ENCODE data around the gene MORF4L1.
"Not testable (repeated sequence)": the region's sequence is repeated elsewhere in the genome, so short reads cannot be mapped to it uniquely, and the experiment has no call there.

Gene MORF4L1

DNA sequence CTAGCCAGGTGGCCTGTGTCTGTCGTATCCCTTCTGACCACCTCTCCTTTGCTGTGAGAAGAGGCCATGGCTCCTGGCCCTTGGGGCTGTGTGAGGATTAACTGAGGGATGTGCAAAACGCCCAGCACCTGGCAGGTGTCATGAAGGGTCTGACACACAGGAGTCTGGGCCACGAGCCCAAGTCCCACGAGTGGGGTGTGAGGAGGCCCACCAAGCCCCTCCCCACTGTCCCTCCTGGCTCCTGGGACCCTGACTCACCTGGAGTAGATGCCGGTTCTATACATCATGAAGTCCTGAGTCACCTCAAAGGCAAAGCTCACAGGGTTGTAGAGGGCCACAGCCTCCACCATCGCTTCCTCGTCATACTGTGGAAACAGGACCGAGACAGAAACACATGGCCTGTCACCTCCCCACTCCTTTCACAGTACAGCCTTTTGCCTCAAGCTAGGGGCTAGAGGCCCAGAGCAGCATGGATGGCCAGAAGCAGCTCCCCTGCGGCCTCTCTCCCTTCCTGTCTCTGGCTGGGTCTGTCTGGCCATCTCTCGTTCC is 52.5 kb downstream of the MORF4L1 start:
- DNase-seq = no peak

DNA sequence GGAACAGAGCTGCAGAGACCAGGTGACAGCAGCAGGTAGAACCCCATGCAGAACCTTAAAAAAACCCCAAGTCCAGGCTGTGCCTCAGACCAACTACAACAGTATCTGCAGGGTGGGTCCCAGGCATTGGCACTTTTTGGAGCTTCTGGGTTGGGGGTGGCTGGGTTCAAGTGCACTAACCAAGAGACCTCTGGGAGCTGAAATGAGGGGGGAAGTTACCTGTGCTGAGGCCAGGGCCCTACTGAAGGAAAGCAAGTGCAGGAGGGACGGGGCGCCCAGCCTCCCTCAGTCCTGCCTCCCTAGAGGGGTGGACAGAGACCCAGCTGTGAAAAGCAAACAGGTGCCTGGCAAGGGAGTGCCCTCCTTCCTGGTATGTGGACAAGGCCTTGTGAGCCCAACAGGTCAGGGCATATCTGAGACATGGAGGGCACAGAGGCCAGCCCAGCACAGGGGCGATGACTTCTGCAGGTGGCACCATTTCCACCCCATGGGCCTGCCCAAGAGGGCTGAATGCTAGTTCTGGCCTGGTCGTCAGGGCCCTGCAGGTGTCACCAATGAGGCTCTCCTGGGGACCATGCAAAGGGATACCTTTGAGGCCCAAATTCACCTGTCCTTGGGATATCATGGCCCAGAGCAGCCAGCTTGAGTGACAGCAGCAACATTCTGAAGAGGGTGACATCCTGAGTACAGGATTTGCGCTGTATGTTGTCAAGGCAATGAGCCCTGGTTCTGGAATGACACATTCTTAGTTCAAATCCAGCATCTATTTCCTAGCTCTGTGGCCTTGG is 53.5 kb downstream of the MORF4L1 start:
- no peak for DNase-seq

DNA sequence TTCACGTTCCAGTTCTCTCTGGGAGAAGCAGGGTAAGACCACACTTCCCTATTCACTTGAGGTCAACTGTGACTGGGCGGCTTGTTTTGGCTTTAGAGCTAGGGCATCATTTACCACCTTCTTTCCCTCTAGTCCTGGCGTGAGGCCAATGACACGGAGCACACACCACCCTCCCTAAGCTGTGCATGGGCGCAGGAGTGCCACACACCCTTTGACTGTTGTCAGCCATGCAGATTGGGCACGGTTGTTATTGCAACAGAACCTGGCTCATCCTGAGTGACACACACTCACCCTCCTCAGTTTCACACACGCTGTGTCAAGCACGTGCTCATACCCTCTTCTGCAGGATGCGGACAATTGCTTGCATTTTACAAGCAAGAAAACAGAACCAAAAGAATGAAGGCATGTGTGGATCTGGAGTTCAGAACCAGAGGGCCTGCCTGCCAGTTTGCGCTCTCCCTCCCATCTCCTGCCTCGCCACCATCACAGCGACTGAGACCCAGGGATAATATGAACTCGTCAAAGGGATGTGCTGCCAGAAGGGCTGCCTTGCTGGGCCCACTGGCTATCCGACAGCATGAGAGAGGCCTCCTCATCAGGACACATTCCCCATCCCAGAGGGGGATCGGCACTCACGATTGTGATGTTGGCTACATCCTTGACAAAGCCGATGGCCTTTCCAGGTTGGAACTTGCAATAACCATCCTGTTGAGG is 54.5 kb downstream of the MORF4L1 start:
- no peak for DNase-seq

DNA sequence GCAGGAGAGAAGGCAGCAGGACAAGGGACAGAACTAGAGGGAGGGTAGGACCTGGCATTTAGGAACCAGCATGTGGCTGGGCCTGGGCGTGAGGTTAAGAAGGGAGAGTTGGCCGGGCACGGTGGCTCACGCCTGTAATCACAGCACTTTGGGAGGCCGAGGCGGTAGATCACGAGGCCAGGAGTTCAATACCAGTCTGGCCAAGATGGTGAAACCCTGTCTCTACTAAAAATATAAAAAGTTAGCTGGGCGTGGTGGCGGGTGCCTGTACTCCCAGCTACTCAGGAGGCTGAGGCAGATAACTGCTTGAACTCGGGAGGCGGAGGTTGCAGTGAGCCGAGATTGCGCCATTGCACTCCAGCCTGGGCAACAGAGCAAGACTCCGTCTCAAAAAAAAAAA is 55.5 kb downstream of the MORF4L1 start:
- not testable (repeated sequence) for DNase-seq

DNA sequence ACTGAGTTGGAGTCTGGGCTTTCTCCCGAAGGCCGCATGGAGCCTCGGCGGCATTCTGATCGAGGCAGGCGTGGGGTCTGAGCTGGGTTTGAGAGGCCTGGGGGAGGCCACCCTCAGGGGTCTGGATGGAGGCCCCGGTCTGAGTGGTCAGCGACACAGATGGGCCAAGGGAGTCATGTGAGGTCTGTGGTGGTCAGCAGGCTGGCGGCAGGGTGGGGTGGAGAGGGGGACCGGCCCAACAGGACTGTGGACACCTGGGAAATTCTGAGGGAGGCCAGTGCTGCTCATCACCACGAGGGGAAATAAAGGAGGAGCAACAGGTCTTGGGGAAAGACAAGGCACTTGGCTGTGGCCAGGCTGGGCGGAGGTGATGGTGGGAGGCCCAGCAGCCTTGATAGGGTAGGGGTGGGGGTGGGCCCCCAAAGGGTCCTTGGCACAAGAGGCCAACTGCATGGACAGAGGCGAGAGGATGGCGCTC is 56.0 kb downstream of the MORF4L1 start:
- no peak for DNase-seq

DNA sequence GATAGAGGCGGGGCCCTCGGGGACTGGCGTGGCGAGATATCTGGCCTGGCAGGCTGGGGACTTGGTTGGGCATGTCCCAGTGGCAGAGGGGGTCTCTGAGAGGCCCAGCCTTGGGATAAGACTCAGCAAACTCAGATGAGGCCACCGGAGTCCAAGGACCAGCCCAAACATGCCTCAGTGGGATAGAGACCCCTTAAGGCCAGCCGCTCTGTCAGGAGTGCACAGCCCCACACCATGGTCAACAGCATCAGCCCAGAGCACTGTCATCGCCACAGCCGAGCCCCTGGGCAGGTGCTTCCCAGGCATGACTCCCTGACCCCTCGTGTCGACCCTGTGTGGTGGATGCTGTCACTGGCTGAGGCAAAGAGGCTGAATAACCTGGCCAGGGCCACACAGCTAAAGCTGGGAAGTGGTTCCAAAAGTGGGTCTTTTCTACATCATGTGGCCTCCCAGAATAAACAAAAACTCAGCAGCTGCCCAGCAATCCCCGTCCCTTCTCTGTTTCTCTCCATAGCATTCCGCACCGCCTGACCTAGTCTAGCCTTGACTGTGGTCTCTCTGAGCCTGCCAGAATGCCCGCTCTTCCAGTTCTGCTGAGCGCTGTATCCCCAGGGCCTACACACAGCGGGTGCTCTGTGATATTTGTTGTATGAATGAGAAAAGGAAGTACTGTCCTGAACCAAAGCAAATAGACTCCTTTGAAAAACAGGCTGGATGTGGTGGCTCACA is 57.0 kb downstream of the MORF4L1 start:
- no peak for DNase-seq

DNA sequence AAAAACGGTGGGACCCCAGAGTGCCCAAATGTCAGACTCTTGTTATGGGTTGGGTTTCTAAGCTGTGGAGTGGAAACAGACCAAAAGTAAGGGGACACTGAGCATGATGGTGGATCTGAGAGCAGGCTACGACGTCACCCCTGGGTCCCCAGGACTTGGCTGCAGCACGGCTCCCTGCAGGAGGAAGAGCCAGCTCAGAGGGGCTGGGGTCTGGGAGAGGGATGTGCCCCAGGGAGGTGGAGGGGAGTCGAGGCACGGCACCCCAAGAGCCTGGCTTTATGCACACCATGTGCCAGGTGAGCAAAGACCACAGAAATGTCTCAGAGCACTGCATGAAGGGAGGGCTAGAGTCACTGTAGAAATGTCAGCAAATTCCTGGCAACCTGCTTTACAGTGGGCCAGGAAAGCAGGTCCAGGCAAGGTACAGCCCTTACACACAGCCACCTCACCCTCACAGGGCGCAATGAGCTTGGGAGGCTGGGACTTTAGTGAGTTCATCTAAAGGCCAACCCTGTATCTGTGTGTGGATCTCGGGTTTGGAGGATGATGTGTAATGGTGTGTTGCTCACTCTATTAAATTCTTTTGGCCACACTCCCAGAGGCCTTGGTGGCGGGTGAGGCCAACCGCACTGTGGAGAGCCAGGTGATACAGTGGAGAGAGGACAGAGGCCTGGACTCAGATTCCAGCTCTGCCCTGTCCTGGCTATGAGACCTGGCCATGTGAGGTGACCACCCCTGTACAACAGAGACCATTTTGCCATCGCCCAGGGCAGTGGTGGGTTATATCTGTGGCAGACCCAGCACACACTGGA is 58.1 kb downstream of the MORF4L1 start:
- DNase-seq = no peak

DNA sequence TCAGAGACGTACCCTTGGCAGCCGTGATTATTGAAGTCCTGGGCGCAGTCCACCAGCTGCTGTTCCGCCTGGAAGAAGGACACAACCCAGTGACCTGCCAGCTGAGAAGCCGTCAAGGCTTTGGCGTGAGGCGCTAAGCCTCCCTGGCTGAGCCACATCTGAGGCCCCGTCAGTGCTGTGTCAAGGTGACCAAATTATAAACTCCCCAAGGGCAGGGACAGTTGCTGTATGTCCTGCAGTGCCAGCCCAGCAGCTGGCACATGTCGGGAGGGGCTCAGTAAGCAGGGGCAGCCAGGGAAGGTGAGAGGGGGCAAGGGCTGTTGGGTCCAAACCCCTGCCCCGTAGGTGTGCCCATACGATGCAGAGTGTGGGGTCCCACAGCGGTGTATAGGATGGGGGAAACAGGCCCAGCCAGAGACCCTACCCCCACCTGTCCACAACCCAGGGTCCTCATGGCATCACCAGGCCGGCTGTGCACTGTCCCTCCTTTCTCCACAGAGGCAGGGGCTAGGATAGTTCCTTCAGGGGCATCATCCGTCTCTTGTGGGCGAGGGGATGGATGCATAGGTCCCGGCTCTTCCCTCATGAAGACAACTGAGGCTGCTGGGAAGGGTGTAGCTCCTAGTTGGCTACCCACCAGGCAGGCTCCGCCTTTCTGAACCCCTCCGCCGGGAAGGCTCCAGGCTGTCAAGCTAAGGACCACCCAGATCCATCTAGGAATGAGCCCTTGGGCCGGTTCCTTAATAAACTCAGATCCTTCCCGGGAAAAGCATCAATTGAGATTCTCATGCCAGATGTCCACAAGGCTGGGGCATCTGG is 59.0 kb downstream of the MORF4L1 start:
- DNase-seq = no peak

DNA sequence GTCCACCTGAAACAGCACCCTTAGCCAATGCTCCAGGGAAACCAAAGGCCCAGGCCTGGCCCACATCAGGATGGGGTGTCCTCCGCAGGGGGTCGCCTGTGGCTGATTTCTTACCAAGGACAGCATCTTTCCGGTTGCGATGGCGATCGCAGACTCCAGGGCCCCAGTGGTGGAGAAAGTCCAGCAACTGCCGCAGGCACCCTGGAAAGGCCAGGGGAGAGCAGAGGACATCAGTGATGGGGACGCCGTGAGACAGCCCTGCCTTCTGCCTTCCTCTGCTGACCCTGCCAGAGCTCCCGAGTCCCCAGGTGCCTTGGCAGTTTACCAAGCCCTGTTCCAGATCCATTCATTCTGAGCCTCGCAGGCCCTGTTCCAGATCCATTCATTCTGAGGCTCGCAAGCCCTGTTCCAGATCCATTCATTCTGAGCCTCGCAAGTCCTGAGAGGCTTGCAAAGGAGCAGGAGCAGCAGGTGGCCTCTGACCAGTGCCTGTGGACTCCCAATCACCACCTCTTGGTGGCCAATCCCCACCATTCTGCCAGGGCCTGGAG is 59.6 kb downstream of the MORF4L1 start:
- no peak for DNase-seq

DNA sequence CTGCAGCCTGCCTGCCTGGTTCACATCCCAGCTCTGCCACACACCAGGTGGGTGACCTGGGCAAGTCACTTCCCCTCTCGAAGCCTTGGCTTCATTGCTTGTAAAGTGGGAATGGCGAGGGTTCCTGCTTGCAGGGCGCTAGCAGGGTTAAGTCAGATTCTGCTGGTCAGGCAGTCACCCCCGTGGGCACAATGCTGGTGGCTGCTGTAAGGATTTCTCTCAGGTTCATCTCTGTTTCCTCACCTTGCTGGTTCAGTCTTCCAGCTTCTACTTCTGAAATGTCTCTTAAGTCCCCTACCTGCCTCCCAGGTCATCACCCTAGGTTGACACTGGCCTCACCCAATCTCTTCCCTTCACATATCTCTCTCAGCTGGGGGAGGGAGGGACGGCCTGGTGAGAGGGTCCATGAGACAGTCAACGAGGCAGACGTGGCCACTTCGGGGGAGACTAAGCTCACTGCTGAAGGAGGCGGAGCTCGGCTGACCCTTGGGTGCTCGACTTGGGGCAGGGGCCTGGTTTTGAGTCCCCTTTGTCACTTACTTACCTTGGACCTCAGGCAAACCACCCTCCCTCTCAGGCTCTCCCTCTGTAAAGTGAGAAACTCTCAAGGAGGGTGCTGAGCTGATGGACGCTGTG is 60.6 kb downstream of the MORF4L1 start:
- DNase-seq = no peak

DNA sequence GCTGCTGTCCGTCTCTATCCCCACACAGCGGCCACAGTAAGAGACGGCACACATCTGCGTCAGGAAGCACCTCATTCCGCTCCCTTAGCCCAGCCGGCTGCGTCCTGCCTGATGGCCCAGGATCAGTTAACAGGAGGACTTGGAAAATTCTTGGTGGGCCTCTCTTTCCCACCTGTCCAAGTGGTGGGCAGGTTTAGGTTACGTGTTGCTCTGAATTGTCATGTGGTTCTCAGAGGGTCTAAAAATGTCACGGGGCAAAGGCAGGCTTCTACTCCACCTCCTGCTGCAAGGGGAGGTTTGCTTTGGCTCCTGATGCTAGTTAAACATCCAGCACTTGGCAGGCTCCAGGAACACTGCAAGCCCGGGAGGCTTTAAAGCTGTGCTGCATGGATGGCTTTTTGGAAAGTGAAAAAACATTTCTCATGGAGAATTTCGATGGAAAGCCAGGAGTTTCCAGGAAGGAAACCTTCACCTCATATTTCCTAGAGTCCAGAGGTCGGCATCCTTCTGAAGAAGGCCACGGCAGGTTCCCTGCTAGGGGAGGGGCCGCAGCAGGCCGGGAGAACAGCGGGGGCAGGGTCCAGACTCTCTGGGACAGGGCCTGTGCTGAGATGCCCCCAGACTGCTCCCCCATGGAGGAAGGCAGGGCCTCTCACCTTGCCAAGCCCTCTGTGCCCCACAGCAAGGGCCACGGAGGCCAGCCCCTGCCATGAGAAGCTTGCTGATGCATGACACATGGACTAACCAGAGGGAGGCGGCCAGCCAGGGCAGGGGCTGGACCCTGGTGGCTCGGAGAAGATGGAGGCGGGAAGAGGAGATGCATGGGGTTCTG is 61.3 kb downstream of the MORF4L1 start:
- peak in 2 of 56 donors; percentile 10 to 27 for DNase-seq

DNA sequence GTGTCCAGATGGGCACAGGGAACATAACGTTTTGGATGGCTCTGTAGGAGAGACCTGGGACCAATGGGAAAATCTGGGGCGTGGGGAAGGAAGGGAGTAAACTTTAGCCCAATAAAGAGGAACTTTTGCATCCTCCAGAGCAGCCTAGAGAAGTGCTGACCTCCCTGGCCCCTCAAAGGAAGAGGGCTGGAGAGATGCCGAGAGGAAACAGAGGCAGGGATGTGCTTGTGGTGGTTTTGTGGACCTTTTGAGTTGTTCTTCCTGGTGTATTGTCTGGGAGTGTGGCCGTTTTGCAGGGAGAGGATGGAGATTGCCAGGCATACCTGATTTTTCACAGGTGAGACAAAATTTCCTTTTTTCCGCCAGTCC is 61.9 kb downstream of the MORF4L1 start:
- DNase-seq = no peak

DNA sequence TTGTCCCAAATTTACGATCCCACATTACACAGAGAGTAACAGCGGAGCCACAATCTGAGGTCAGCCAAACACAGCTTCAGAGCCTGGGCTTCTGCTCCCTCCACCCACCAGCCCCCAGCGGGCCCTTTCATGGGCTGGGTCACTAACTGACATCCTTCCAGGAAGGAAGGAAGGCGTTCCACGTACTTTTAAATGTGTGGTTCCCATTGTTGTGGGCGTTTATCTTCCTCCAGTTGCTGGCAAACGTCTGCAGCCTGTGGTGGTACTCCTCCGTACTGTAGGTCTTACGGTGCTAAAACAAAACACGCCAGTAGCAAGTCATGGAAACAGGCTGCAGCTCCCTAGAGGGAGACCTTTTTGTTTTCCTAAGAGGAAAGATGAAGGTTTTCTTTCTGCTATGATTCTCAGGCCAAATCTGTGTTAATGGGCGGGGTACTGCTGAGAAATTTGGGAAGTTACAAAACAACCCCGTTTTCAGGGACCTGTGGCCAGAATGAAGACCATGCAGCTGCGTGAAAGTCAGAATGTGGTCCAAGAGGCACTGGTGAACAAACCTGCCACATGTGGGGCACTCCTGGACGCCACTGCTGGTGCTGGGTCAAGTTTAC is 64.5 kb downstream of the MORF4L1 start:
- no peak for DNase-seq

DNA sequence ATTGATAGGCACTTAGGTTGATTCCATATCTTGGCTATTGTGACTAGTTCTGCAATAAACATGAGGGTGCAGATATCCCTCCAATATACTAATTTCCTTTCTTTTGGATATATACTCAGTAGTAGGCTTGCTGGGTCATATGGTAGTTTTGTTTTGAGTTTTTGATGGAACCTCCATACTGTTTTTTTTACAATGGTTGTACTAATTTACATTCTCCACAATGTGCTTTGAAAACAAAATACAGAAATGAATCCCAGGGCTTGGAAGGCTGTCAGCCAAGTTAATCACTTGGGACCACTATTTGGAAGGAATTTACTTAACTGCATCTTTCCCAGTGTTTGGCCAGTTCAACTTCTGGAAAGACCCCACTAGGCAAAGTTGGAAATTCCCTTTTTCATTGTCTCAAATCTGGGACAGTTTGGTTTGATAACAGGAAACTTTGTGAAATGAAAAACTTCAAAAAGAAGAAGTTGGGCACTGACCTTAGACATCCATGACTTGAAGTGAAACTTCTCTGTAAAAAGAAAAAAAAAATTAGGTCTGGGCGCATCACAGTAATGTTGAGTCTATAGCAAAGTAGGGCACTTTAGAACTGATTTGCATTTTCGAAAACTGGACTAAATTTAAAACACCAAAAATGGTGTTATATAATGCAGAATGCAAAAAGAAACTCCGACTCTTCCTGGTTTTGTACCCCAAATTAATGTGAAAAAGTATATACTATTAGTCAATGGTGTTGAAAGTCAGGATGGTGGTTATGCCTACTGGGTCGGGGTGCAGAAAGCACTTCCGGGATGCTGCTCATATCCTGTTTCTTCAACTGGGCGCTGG is 66.2 kb downstream of the MORF4L1 start:
- DNase-seq = no peak

DNA sequence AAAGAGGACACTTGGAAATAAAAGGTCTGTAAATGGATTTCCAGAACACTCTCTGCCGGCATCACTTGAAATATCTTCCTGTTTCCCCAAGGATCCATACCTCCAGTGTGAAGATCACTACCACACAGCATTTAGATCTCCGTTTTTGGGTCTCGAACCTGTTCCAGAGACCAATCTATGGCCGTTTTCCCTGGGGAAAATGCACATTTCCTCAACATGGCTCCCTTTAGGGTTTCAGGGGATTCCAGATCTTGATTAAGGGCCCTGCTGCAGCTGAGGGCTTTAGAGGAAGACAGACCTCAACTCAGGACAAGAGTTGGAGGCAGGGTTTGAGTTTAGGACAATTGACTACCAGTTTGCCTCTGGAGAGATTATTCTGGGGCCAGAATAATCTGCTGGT is 70.1 kb downstream of the MORF4L1 start:
- DNase-seq = no peak

DNA sequence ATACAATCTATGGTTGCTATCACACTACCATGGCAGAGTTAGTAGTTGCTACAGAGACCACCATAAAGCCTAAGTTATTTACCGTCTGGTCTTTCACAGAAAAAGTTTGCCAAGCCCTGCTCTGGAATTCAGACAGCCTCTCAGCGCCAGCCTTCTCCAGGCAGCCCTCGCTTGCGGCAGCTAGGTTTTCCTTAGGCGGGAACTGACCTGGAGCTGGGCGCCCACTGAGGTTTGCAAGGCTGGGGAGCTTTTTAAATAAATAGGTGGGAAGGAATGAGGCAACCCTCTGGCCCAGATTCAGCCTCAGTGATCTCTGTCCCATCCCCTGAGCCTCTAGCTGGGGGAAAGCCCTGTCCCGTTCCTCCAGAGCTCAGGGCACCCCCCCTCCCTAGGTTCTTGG is 71.0 kb downstream of the MORF4L1 start:
- no peak for DNase-seq

DNA sequence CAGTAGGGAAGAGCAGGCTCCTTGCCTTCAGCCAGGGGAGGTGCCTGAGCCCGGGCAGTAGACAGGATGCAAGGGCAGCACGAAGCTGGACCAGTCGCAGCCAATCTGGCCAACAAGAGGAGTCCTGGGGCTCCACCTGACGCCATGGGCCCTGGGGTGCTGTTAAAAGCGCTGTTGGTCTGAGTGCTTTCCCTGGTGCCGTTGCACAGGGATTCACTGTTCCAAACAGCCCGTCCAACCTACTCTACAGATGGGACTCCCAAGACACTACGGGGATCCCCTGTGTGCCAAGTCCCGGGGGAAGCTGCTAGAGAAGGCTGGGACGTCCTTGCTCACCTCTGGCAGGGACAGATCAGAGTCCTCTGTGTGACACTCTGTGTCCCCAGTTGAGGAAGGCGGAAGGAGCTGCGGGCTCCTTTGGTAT is 71.5 kb downstream of the MORF4L1 start:
- no peak for DNase-seq
